ENCODE data around the gene AGPAT3. TPM values are rescaled to one million over a fixed set of nuclear protein-coding genes. Genes with fewer than 3 reads are reported as not detected.

The AGPAT3 gene
- total and polyA plus RNA-seq, 10 of the 15 experiments (the other 5 are each of a cell fraction or from before 2014, with no cell fraction given): 1.2 to 110 (median 30.8) TPM

GRCh38 chr21:43916076-43916475 lies 51.1 kb downstream of the AGPAT3 start (continued):
- TF ChIP-seq PRDM15 (CRISPR knock-in tag; IDR thresholded peaks at IDR 0.05) (no peak), RAD21 (IDR thresholded peaks at IDR 0.05; ENCODE audit: insufficient read depth, low read depth, low read length) (no peak), ATF7 (IDR thresholded peaks at IDR 0.05; ENCODE audit: low read depth) (no peak), ZBTB4 (CRISPR knock-in tag; IDR thresholded peaks at IDR 0.05) (no peak)
